ENCODE data around the gene RXRA. TPM values are rescaled to one million over a fixed set of nuclear protein-coding genes. Genes with fewer than 3 reads are reported as not detected.

The RXRA gene
- polyA plus RNA-seq, 3 donors, result 15.8 to 91.0 (median 23.2) TPM

DNA sequence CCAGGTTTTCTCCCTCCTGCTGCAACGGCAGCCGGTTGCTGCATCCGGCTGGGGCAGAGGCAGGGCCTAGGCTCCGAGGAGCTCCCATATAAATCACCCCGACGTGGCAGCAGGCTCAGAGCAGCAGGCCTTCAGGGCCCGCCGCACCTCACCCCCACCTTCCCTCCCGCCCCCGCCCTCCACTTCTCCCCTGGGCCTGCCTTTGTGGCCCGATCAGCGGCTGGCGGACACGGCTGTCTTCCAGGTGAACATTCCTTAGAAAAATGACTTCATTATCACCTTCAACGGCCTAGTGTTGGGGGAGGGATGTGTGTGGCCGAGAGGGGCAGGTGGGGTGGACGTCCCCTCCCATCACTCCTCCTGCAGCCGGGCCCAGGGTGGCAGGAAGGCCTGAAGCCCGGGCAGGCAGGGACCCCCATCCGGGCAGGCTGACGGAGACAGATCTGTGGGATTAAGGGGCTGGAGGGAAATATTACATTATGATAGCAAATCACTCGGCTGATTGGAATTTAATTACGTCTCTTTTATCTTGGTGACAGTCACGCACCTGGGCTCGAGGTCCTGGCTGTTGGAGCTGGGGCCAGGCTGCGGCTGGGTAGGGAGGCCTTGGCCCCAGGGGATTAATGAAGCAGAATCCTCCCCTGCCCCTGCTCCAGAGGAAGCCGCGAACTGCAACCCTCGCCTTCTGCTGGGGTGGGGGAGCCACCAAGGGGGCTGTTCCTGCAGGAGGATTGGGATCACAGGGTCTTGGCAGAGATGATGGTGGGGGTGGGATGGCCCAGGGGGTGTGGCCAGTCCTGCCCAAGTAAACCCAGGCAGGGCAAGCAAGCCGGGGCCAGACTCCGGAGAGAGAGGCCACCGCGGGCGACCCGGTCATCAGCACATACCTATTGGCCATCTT is 38.4 kb upstream of the RXRA start:
- Histone ChIP-seq H3K9me3 (replicated peaks in 1 of 2; ENCODE audit: control insufficient read depth in 1 of 2, insufficient read depth in 1 of 2, low read length in 2 of 2) (no peaks in the 10 kb centered on the region), H2AFZ (ENCODE audit: insufficient read depth, low read depth, low read length, poor library complexity, severe bottlenecking) (no peak overlapping the region), H4K20me1 (ENCODE audit: insufficient read depth, low read length) (no peaks in the 10 kb centered on the region), H3K79me2 (ENCODE audit: insufficient read depth, low read length) (no peaks in the 10 kb centered on the region), H3K4me2 (replicated peaks; ENCODE audit: extremely low read depth, low read length, poor library complexity, severe bottlenecking) (no peak overlapping the region), H3K27ac (ENCODE audit: low read depth in 1 of 2, low read length in 2 of 2) (no peak overlapping the region), H3K9ac (ENCODE audit: insufficient read depth, low read length, poor library complexity, severe bottlenecking) (no peak overlapping the region), H3K4me1 (ENCODE audit: control insufficient read depth in 1 of 2, insufficient read depth in 2 of 2, low read length in 2 of 2) (peaks cover 7 to 9% of the 10 kb centered on the region in 2 donors), H3K27me3 (ENCODE audit: control insufficient read depth in 2 of 2, insufficient read depth in 2 of 2, low read length in 2 of 2) (peaks cover 0 to 14% of the 10 kb centered on the region in 2 donors), H3K36me3 (replicated peaks in 1 of 2; ENCODE audit: control insufficient read depth in 1 of 2, insufficient read depth in 2 of 2, low read length in 2 of 2) (no peaks in the 10 kb centered on the region), H3K4me3 (replicated peaks in 1 of 3; ENCODE audit: low read depth in 2 of 3, low read length in 3 of 3) (no peak overlapping the region)
- no peak overlapping the region for H3K27ac Mint-ChIP-seq
- H3K9me3 Mint-ChIP-seq, result peaks cover 0 to 4% (median 0%) of the 10 kb centered on the region in 7 donors
- no peak for DNase-seq
- TF ChIP-seq, protein P1, sequence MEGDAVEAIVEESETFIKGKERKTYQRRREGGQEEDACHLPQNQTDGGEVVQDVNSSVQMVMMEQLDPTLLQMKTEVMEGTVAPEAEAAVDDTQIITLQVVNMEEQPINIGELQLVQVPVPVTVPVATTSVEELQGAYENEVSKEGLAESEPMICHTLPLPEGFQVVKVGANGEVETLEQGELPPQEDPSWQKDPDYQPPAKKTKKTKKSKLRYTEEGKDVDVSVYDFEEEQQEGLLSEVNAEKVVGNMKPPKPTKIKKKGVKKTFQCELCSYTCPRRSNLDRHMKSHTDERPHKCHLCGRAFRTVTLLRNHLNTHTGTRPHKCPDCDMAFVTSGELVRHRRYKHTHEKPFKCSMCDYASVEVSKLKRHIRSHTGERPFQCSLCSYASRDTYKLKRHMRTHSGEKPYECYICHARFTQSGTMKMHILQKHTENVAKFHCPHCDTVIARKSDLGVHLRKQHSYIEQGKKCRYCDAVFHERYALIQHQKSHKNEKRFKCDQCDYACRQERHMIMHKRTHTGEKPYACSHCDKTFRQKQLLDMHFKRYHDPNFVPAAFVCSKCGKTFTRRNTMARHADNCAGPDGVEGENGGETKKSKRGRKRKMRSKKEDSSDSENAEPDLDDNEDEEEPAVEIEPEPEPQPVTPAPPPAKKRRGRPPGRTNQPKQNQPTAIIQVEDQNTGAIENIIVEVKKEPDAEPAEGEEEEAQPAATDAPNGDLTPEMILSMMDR (IDR thresholded peaks at IDR 0.05), result no peak
- H3K27me3 Mint-ChIP-seq (ENCODE audit: low read depth in 3 of 3), result peaks cover 26 to 50% (median 30%) of the 10 kb centered on the region in 3 donors
- peaks cover 11% of the 10 kb centered on the region for H3K4me1 Mint-ChIP-seq
- WGBS (ENCODE audit: insufficient coverage), result 53% methylated on average over 18 of the region's 35 CpGs
- no peaks in the 10 kb centered on the region for H3K36me3 Mint-ChIP-seq
- intact Hi-C loops (cut with micrococcal nuclease), result no loop called here
- peak overlapping the region in 1 of 2 donors; percentile 39 for H3K4me3 Mint-ChIP-seq

DNA sequence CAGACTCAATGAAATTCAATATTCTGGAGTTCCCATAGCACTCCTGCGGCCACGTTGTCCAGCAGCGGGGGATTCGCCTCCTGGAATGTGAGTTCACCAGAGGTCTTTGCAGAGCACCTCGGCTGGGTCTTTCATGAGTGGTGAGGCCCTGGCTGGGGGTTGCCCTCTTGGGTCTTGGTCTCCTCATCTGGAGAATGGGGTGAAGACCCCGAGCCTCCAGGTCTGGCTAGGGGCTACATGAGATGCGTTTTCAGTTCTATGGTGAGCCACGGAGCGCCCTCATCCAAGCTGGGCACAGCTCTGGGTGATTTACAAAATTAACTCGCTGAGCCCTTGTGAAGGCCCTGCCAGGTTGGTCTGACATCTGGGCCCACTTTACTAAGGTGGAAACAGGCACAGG is 37.5 kb upstream of the RXRA start:
- Histone ChIP-seq H3K4me2 (replicated peaks; ENCODE audit: extremely low read depth, low read length, poor library complexity, severe bottlenecking) (no peak overlapping the region), H3K27ac (ENCODE audit: low read depth in 1 of 2, low read length in 2 of 2) (no peak overlapping the region), H3K4me3 (replicated peaks in 1 of 3; ENCODE audit: low read depth in 2 of 3, low read length in 3 of 3) (no peak overlapping the region), H3K27me3 (ENCODE audit: control insufficient read depth in 2 of 2, insufficient read depth in 2 of 2, low read length in 2 of 2) (peaks cover 0 to 14% of the 10 kb centered on the region in 2 donors), H3K79me2 (ENCODE audit: insufficient read depth, low read length) (no peaks in the 10 kb centered on the region), H3K9me3 (replicated peaks in 1 of 2; ENCODE audit: control insufficient read depth in 1 of 2, insufficient read depth in 1 of 2, low read length in 2 of 2) (no peaks in the 10 kb centered on the region), H2AFZ (ENCODE audit: insufficient read depth, low read depth, low read length, poor library complexity, severe bottlenecking) (no peak overlapping the region), H3K4me1 (ENCODE audit: control insufficient read depth in 1 of 2, insufficient read depth in 2 of 2, low read length in 2 of 2) (peaks cover 12 to 17% of the 10 kb centered on the region in 2 donors), H3K36me3 (replicated peaks in 1 of 2; ENCODE audit: control insufficient read depth in 1 of 2, insufficient read depth in 2 of 2, low read length in 2 of 2) (no peaks in the 10 kb centered on the region), H3K9ac (ENCODE audit: insufficient read depth, low read length, poor library complexity, severe bottlenecking) (no peak overlapping the region), H4K20me1 (ENCODE audit: insufficient read depth, low read length) (no peaks in the 10 kb centered on the region)
- 95% methylated on average over 10 of the region's 10 CpGs for WGBS (ENCODE audit: insufficient coverage)
- peaks cover 30 to 44% (median 30%) of the 10 kb centered on the region in 3 donors for H3K27me3 Mint-ChIP-seq (ENCODE audit: low read depth in 3 of 3)
- DNase-seq, result no peak
- H3K4me3 Mint-ChIP-seq, result no peak overlapping the region
- H3K9me3 Mint-ChIP-seq, result peaks cover 0 to 4% (median 0%) of the 10 kb centered on the region in 7 donors
- H3K36me3 Mint-ChIP-seq, result no peaks in the 10 kb centered on the region
- no peak overlapping the region for H3K27ac Mint-ChIP-seq
- TF ChIP-seq, protein P1 (IDR thresholded peaks at IDR 0.05), result no peak
- peaks cover 17% of the 10 kb centered on the region for H3K4me1 Mint-ChIP-seq
- intact Hi-C loops (cut with micrococcal nuclease), result no loop called here
